Right lobe of liver (tissue), 6 donors: ENCODE data around the gene SPATA6L. TPM values are rescaled to one million over a fixed set of nuclear protein-coding genes. Genes with fewer than 3 reads are reported as not detected.
"Not testable (repeated sequence)": the region's sequence is repeated elsewhere in the genome, so short reads cannot be mapped to it uniquely, and the experiment has no call there.

Experiments used
- ATAC-seq, 4 donors: fragments of 200-7000 bp; cut with Tn5 transposase; one replicate each; pipeline ENCODE4 v1.9.1; 2020; ENCODE audit warnings: mild to moderate bottlenecking in 4 of 4, moderate library complexity in 4 of 4
- DNase-seq, 3 donors: peaks; one replicate each; pipeline ENCODE4 v3.0.0-alpha.2; 2020
- H3K27ac ChIP-seq, 3 donors: fragments of 200-600 bp; one replicate each; pipeline ENCODE4 v1.8.0; 2022
- H3K27me3 ChIP-seq, 2 donors: fragments of 200-600 bp; one replicate each; pipeline ENCODE4 v1.8.0; 2022
- H3K36me3 ChIP-seq, 4 donors: fragments of 200-600 bp; sonication (generic) in 1 of 4; one replicate each; pipeline versions ENCODE4 v1.5.1 to v1.8.0; 2017 to 2022; ENCODE audit warnings: control low read depth in 1 of 4
- H3K4me1 ChIP-seq, 4 donors: fragments of 200-600 bp; sonication (generic) in 1 of 4; one replicate each; pipeline versions ENCODE4 v1.5.1 to v1.8.0; 2017 to 2022; ENCODE audit warnings: control low read depth in 1 of 4
- H3K4me3 ChIP-seq, 3 donors: fragments of 200-600 bp; one replicate each; pipeline ENCODE4 v1.8.0; 2022
- H3K9me3 ChIP-seq, 4 donors: fragments of 200-600 bp; sonication (generic) in 1 of 4; one replicate each; pipeline versions ENCODE4 v1.5.1 to v1.8.0; 2017 to 2022; ENCODE audit warnings: control low read depth in 1 of 4
- POLR2A ChIP-seq: fragments of 450-650 bp; IDR thresholded peaks from one replicate; pipeline ENCODE4 v1.6.1; 2017; ENCODE audit warnings: antibody characterized with exemption, mild to moderate bottlenecking
- WGBS: methylation state at CpG from one replicate; pipeline ENCODE4 v1.1.6; 2018; ENCODE audit warnings: low coverage, low lambda C conversion rate; ENCODE audit not compliant: insufficient coverage; ENCODE audit errors: missing lambda C conversion rate; 5-methylcytosine and 5-hydroxymethylcytosine counted together
- intact Hi-C, 2 donors: fragments of 100-400 bp; cut with DNase I; formaldehyde crosslinking; loops; one replicate each; pipeline versions ENCODE4 v1.11.2 to v1.14.1; 2022
- total RNA-seq, 6 experiments: library from RNA; depleted of rRNA in 2 of 6; stranded (reverse); fragments of >200 nt in 2 of 6; fragmentation: NEBNext Ultra II Directional in 3 of 6; extraction: Animal tissue kit (Norgen Biotek cat#: 25700) in 3 of 6; gene quantifications; one replicate each; pipeline versions ENCODE4 v1.1.0 to v1.2.4, GENCODE V29; 2016 to 2023
- TF ChIP-seq, protein P1 (sequence below), 4 donors: fragments of 200-600 bp in 3 of 4; fragments of 450-650 bp in 1 of 4; IDR thresholded peaks; one replicate each; pipeline versions ENCODE4 v1.5.1 to v1.8.0; 2016 to 2022; ENCODE audit warnings: antibody characterized with exemption in 4 of 4, mild to moderate bottlenecking in 2 of 4
- donor health status: DM: no; HTN: yes; CAD: no.
- donor health status: DM: no; HTN: no; CAD: no.
- donor health status: DM: no; HTN: no; CAD: no.
- donor health status: DM: no; HTN: yes; CAD: no.
- donor health status: DM: no; HTN: yes; CAD: no.

The SPATA6L gene
- total RNA-seq, 6 experiments from 2014 or later = 3.7 to 18.8 (median 5.0) TPM

DNA sequence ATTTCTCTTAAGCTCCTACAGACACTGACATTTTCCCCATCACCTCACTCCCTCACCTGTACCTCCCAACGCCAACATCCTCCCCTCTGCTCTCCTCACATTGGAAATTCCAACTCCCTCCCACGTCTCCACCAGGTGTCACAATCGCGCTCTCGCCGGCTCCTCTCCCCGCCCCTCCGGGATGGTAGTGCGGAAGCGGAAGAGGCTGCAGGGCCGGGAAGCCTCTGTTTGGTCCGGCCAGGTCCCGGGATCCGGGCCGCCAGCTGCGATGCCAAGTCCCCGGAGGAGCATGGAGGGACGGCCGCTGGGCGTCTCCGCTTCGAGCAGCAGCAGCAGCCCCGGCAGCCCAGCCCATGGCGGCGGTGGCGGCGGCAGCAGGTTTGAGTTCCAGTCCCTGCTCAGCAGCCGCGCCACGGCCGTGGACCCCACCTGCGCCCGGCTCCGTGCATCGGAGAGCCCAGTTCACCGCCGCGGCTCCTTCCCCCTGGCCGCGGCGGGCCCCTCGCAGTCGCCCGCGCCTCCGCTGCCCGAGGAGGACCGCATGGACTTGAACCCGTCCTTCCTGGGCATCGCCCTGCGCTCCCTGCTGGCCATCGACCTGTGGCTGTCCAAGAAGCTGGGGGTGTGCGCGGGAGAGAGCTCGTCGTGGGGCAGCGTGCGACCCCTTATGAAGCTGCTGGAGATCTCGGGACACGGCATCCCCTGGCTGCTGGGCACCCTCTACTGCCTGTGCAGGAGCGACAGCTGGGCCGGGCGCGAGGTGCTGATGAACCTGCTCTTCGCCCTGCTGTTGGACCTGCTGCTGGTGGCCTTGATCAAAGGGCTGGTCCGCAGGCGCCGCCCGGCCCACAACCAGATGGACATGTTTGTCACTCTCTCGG is 3.9 kb downstream of the SPATA6L start, which contains the start of gene PLPP6:
Gene PLPP6, plus strand, starts transcription at position 187 of the 881 bp plus-strand sequence. Its CDS starts 82 bp downstream, at position 269.
- peaks cover 0 to 45% (median 14%) of the 10 kb centered on the region in 4 donors for H3K4me1 ChIP-seq
- H3K4me3 ChIP-seq = peak within 1 kb of the TSS; percentile 65 to 93 (median 76)
- no peaks in the 10 kb centered on the region for H3K36me3 ChIP-seq
- TF ChIP-seq POLR2A = peak; percentile 94
- TF ChIP-seq, protein P1, sequence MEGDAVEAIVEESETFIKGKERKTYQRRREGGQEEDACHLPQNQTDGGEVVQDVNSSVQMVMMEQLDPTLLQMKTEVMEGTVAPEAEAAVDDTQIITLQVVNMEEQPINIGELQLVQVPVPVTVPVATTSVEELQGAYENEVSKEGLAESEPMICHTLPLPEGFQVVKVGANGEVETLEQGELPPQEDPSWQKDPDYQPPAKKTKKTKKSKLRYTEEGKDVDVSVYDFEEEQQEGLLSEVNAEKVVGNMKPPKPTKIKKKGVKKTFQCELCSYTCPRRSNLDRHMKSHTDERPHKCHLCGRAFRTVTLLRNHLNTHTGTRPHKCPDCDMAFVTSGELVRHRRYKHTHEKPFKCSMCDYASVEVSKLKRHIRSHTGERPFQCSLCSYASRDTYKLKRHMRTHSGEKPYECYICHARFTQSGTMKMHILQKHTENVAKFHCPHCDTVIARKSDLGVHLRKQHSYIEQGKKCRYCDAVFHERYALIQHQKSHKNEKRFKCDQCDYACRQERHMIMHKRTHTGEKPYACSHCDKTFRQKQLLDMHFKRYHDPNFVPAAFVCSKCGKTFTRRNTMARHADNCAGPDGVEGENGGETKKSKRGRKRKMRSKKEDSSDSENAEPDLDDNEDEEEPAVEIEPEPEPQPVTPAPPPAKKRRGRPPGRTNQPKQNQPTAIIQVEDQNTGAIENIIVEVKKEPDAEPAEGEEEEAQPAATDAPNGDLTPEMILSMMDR (IDR thresholded peaks at IDR 0.05) = peak; percentile 28 to 63 (median 62)
- DNase-seq (peak; percentile 92 to 94 (median 93)), ATAC-seq (peak; percentile 66 to 92 (median 84))
- H3K27ac ChIP-seq = peak within 1 kb of the TSS; percentile 92 to 94 (median 92)
- WGBS = under 1% methylated on average over 19 of the region's 70 CpGs
- intact Hi-C loops = loop anchor here in 1 of 2 donors (10.0 kb wide), 1 partner anchor 82 kb away; the partner anchor contains the start of gene AK3
- H3K9me3 ChIP-seq = no peaks in the 10 kb centered on the region
- H3K27me3 ChIP-seq = no peaks in the 10 kb centered on the region

DNA sequence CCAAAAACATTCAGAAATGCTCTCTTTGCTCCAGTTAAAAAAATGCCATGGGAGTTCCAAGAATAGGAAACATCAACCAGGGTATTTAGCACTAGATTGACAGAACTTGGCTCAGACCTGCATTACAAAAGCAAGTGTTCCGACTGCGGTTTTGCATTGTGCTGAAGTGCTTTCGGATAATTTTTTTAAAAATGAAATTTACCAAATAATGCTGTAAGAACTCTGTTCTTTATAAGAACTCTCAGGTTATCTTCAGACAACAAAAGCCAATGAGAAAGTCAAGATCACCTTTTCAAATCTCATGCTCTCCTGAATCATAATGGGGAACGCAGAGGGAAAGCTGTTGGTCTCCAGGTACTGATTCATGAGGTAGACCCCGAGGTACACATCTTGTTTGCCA is 4.7 kb downstream of the SPATA6L start:
- ATAC-seq (no peak), DNase-seq (no peak)
- TF ChIP-seq, protein P1 (IDR thresholded peaks at IDR 0.05) = no peak
- no peak for TF ChIP-seq POLR2A
- Histone ChIP-seq H3K9me3 (no peaks in the 10 kb centered on the region), H3K27me3 (no peaks in the 10 kb centered on the region), H3K4me1 (peaks cover 0 to 51% (median 14%) of the 10 kb centered on the region in 4 donors), H3K4me3 (peak overlapping the region; percentile 65 to 93 (median 76)), H3K27ac (peak overlapping the region; percentile 92 to 94 (median 92)), H3K36me3 (no peaks in the 10 kb centered on the region)
- intact Hi-C loops = loop anchor here in 1 of 2 donors (10.0 kb wide), 1 partner anchor 83 kb away; the partner anchor contains the start of gene AK3
- 14% methylated on average over 5 of the region's 5 CpGs for WGBS

DNA sequence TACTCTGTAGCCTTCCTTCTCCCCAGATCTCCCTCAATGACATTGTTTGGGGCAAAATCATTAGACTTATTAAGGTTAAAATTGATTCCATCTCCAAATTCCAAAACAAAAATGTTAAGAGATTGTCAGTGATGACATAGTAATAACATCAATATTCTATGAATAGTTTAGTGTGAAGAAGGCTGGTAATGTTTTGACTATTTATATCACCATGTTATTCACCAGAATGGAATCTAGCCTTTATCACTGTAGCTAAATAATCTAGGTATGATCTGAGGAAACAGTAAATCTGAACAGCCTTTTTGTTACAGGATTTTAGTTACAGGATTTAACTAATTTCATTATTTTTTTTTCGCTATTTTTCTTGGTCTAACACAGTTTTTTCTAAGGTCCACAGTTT is 5.1 kb downstream of the SPATA6L start:
- H3K4me1 ChIP-seq = peaks cover 0 to 51% (median 14%) of the 10 kb centered on the region in 4 donors
- H3K4me3 ChIP-seq = no peak overlapping the region
- H3K36me3 ChIP-seq = no peaks in the 10 kb centered on the region
- WGBS = 94% methylated on average over 1 of the region's 1 CpG
- ATAC-seq (no peak), DNase-seq (no peak)
- H3K27ac ChIP-seq = no peak overlapping the region
- no peaks in the 10 kb centered on the region for H3K9me3 ChIP-seq
- intact Hi-C loops = loop anchor here in 1 of 2 donors (10.0 kb wide), 1 partner anchor 84 kb away; the partner anchor contains the start of gene AK3
- no peaks in the 10 kb centered on the region for H3K27me3 ChIP-seq
- TF ChIP-seq, protein P1 (IDR thresholded peaks at IDR 0.05) = no peak
- TF ChIP-seq POLR2A = no peak

DNA sequence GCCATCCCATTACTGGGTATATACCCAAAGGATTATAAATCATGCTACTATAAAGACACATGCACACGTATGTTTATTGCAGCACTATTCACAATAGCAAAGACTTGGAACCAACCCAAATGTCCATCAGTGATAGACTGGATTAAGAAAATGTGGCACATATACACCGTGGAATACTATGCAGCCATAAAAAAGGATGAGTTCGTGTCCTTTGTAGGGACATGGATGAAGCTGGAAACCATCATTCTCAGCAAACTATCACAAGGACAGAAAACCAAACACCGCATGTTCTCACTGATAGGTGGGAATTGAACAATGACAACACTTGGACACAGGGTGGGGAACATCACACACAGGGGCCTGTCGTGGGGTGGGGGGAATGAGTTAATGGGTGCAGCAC is 5.6 kb downstream of the SPATA6L start:
- not testable (repeated sequence) for ATAC-seq, H3K27me3 ChIP-seq, H3K36me3 ChIP-seq, H3K27ac ChIP-seq, H3K4me3 ChIP-seq, H3K9me3 ChIP-seq, DNase-seq
- H3K4me1 ChIP-seq = peaks cover 0 to 46% (median 14%) of the 10 kb centered on the region in 4 donors
- intact Hi-C loops = loop anchor here in 1 of 2 donors (10.0 kb wide), 1 partner anchor 84 kb away; the partner anchor contains the start of gene AK3
- WGBS = 90% methylated on average over 3 of the region's 5 CpGs
